Measurements from ENCODE around the gene FSTL5. TPM values are rescaled to one million over a fixed set of nuclear protein-coding genes. Genes with fewer than 3 reads are reported as not detected.

FSTL5 gene
- total and polyA plus RNA-seq, 2 of the 8 experiments (the other 6 are each of a cell fraction or from before 2014, with no cell fraction given): 0.09 to 0.32 TPM

GRCh38 chr4:161595230-161595771, 568.5 kb downstream of the FSTL5 start:
- Histone ChIP-seq H3K27ac (ENCODE audit: low read depth, low read length) (no peak overlapping the region), H3K79me2 (ENCODE audit: control insufficient read depth in 1 of 2, insufficient read depth in 2 of 2, low read length in 2 of 2) (no peaks in the 10 kb centered on the region), H3K79me1 (ENCODE audit: low read depth, low read length) (no peaks in the 10 kb centered on the region), H2AK5ac (ENCODE audit: low read depth, low read length) (no peak overlapping the region), H3K4me2 (ENCODE audit: insufficient read depth in 1 of 2, low read depth in 2 of 2, low read length in 2 of 2) (no peak overlapping the region), H3K56ac (replicated peaks; ENCODE audit: insufficient read length, low read depth, low read length) (no peak overlapping the region), H3K9me3 (ENCODE audit: insufficient read depth in 2 of 2, low read depth in 1 of 2, low read length in 1 of 2) (no peaks in the 10 kb centered on the region), H4K5ac (ENCODE audit: insufficient read length, low read depth, low read length) (no peak overlapping the region), H4K20me1 (replicated peaks in 1 of 2; ENCODE audit: control insufficient read depth in 1 of 2, insufficient read depth in 2 of 2, low read length in 2 of 2) (no peaks in the 10 kb centered on the region), H3K9ac (replicated peaks in 1 of 4; ENCODE audit: extremely low read depth in 1 of 4, low read depth in 3 of 4, low read length in 3 of 4) (no peak overlapping the region), H2BK20ac (ENCODE audit: low read length) (no peak overlapping the region), H3K4ac (replicated peaks; ENCODE audit: insufficient read length, low read depth, low read length) (no peak overlapping the region), H3K4me1 (replicated peaks in 1 of 4; ENCODE audit: control insufficient read depth in 3 of 4, insufficient read depth in 4 of 4, low read length in 3 of 4) (no peaks in the 10 kb centered on the region), H2BK120ac (replicated peaks; ENCODE audit: low read depth, low read length) (no peak overlapping the region), H4K91ac (replicated peaks; ENCODE audit: insufficient read length, low read length) (no peak overlapping the region), H4K8ac (ENCODE audit: extremely low read depth, insufficient read depth, low read length) (no peak overlapping the region), H3K27me3 (replicated peaks in 1 of 4; ENCODE audit: control insufficient read depth in 3 of 4, extremely low read depth in 1 of 4, insufficient read depth in 3 of 4, low read length in 3 of 4) (no peaks in the 10 kb centered on the region), H2AFZ (ENCODE audit: low read length) (no peak overlapping the region), H3K23me2 (ENCODE audit: low read depth, low read length) (no peaks in the 10 kb centered on the region), H3K4me3 (ENCODE audit: extremely low read depth in 1 of 4, insufficient read depth in 2 of 4, low read depth in 3 of 4, low read length in 4 of 4) (no peak overlapping the region), H3K36me3 (ENCODE audit: control insufficient read depth in 2 of 4, insufficient read depth in 4 of 4, low read length in 3 of 4) (no peaks in the 10 kb centered on the region), H3K18ac (ENCODE audit: extremely low read depth, low read length) (no peak overlapping the region), H2BK15ac (ENCODE audit: low read length) (no peak overlapping the region), H2BK5ac (ENCODE audit: low read depth, low read length) (no peak overlapping the region), H3K14ac (ENCODE audit: insufficient read length) (no peak overlapping the region), H3K23ac (ENCODE audit: insufficient read length) (no peak overlapping the region), H2BK12ac (ENCODE audit: low read depth, low read length) (no peak overlapping the region)
- ChIA-PET POLR2A (ENCODE audit: partially characterized antibody) (no interaction called here), CTCF (ENCODE audit: partially characterized antibody) (no interaction called here)
- DNase-seq (ENCODE audit: low read depth in 1 of 2, low spot score in 2 of 2): no peak
- WGBS, 2 experiments (ENCODE audit: extremely low coverage in 1 of 2, insufficient coverage in 1 of 2, insufficient read length in 1 of 2, insufficient replicate concordance in 2 of 2, low coverage in 1 of 2, low lambda C conversion rate in 2 of 2, missing lambda C conversion rate in 1 of 2): 78% methylated on average over 2 of the region's 2 CpGs; no CpG with 5 or more reads in 1 of the 2 experiments
- FAIRE-seq: no peak
- TF ChIP-seq USF2 (IDR thresholded peaks at IDR 0.05; ENCODE audit: low read length) (no peak), RBBP5 (IDR thresholded peaks at IDR 0.05; ENCODE audit: borderline replicate concordance, low read depth, low read length) (no peak), NRF1 (IDR thresholded peaks at IDR 0.05; ENCODE audit: low read depth, low read length) (no peak), GABPA (IDR thresholded peaks at IDR 0.05; ENCODE audit: borderline replicate concordance, insufficient read depth, low read length) (no peak), CHD1 (IDR thresholded peaks at IDR 0.05; ENCODE audit: low read depth, low read length) (no peak), KDM5A (IDR thresholded peaks at IDR 0.05; ENCODE audit: low read length) (no peak), TEAD4 (IDR thresholded peaks at IDR 0.05; ENCODE audit: low read depth, low read length) (no peak), CHD2 (IDR thresholded peaks at IDR 0.05; ENCODE audit: low read length) (no peak), TAF1 (IDR thresholded peaks at IDR 0.05; ENCODE audit: low read depth, low read length) (no peak), SAP30 (IDR thresholded peaks at IDR 0.05; ENCODE audit: insufficient read depth, insufficient replicate concordance, low read length) (no peak)

All from H1 (cell line).